ENCODE data around the gene PRR18.

The PRR18 gene

GRCh38 chr6:166333172-166333995 is 25.2 kb upstream of the PRR18 start:
- DNase-seq = no peak

DNA sequence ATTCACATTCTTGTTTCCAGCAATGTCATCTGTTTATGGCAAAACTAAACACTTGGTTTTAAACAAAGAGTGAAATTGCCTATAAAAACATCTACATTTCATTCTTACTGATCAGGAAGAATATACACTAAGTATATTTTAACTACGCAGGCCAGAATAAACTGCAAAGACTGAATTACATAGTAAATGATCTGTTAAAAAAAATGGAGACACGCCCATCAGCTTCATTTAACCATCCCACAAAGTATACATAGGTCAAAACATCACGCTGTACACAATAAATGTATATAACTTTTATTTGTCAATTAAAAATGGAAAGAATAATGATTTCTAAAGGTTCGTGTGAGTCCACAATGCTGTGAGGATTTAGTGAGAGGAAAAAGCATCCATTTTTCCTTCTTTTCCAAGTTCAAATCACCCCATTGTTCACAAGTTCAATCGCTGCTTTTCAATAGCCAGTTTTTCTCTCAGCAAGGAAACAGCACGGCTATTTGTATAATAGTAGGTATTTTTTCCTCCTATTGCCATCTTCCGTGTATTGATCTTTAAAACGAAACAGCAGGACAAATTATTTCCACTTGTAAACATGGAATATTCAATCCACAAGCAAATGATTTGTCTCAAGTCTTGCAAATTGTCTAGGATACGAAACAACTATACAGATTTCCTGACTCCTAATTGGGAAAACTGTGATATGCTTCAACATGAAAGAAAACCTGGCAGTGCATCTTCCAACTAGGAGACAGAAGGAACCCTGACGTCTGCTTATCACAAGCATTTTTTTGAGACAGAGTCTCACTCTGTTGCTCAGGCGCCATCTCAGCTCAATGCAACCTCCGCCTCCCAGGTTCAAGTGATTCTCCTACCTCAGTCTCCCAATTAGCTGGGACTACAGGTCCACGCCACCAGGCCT is 23.6 kb upstream of the PRR18 start:
- no peak for DNase-seq

- DNase-seq = no peak
Observed at GRCh38 chr6:166330612-166331011, 22.4 kb upstream of the PRR18 start.

DNA sequence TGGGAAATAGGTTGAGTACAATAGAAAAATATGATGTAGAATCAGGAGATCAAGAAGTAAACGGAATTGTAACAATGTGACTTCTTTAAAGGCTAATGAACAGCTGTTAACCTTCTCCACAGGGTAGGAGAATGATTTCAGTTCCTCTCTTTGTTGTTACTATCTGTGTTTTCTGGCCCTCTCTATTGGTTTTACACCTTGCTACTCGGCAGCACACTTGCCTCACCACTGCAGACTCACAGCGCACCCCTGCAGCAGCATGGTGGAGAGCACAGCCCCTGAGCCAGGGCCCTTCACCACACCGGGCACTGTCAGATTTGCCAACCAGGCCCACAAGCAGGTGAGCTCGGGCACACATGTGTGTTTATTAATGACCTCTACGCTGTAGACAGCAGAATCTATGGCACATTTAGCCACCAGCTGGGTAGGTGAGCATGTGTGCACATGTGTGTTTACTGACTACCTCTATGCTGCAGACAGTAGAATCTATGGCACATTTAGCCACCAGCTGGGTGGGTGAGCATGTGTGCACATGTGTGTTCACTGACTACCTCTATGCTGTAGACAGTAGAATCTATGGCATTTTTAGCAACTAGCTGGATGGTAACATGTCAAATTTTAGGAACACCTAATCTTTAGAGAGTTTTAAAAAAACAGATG is 17.3 kb upstream of the PRR18 start:
- no peak for DNase-seq

GRCh38 chr6:166323395-166323794 is 15.2 kb upstream of the PRR18 start:
- no peak for DNase-seq

GRCh38 chr6:166318649-166319600 is 10.7 kb upstream of the PRR18 start:
- DNase-seq = peak; percentile 18

DNA sequence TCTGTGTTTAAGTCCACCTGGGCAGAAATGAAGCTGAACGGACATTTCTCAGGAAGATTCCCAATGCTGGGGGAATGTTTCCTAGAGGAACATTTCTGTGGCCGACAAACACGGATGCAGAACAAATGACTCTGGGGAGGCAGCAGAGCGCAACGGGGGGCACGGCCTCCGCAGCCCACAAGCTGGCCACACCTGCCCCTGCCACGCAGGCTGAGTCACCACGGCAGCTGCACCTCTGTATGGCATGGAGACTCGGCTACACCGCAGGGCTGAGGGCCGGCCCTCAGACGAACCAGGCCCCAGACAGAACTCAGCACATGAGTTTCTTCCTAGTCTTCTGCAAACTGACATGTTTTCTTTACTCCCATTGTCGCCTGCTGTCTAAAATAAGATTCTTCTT is 10.0 kb upstream of the PRR18 start:
- no peak for DNase-seq

GRCh38 chr6:166317261-166318212 is 9.3 kb upstream of the PRR18 start:
- peak; percentile 16 for DNase-seq

DNA sequence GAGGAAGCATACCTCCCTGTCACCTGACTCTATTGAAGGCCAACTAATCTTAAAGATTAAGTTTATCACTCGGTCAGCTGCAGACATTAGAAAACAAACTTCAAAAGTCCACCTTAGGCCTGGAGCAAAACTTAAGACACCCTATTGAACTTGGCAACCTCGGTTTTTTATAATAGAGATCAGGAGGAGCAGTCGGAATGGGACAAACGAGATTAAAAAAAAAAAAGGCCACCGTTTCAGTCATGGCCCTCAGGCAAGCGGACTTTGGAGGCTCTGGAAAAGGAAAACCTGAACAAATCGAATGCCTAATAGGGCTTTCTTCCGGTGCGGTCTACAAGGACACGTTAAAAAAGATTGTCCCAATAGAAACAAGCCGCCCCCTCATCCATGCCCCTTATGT is 7.2 kb upstream of the PRR18 start:
- DNase-seq = no peak

GRCh38 chr6:166314454-166314853 is 6.3 kb upstream of the PRR18 start:
- peak; percentile 10 for DNase-seq

GRCh38 chr6:166313255-166314070 is 5.3 kb upstream of the PRR18 start:
- peak; percentile 49 for DNase-seq

DNA sequence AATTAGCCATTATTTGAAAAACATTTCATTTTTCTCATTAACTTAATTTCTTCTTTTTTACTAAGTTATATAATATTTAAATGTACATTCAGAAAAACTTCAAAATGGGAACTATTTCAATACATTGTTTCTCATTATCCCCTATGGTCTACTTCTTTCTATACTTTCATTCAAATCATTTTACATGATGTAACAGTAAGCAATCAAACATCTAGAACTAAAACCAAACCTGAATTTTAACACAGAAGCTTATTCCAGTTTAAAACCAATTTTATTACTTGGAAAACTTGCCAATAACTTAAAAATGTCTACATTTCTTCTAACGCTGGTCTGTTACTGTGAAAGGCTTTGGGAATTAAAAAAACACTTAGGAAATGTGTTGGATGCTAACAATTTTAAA is 4.6 kb upstream of the PRR18 start:
- DNase-seq = no peak

GRCh38 chr6:166310634-166311033 is 2.4 kb upstream of the PRR18 start:
- DNase-seq = peak; percentile 2

GRCh38 chr6:166309977-166310376 is 1.8 kb upstream of the PRR18 start:
- no peak for DNase-seq

- peak; percentile 20 for DNase-seq
Observed at GRCh38 chr6:166308769-166309589, 787 bp upstream of the PRR18 start.

GRCh38 chr6:166307082-166308032 is 835 bp downstream of the PRR18 start:
- peak; percentile 27 for DNase-seq

DNA sequence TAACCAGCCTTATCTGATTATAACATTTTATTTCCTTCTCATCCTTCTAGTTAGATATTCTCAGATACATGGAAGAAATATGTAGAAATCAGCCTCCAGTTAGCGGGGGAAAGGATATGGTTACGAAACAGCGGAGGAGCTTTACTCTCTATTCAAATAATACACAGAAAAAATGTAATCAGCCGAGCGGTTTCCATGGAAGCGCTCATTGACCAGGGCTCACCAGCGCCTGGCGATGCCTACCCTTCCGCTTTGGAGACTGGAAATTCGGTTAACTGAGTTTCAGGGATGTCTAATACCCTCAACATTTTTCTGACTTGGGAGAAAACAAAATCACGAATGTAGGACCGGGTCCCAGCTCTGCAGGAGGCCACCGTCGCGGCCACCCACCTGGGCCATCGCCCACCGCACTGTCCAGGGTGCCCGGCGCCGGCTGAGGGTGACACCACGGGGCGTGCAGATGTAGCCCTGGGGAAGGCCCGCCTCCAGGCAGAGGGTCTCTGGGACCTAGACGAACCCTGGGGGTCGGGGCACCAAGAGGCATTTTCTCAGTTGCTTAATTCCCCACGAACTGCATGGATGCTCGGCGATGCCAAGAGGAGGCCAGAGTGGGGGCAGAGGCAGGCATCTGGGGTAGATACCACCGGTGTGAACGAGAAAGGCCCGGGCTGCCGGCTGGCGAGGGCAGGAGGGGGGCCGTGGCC is 1.7 kb downstream of the PRR18 start:
- DNase-seq = peak; percentile 6
